HG03342 (cell line): Measurements from ENCODE around the gene LMNTD2.
A peak's percentile ranks its signal among the peaks of the same experiment; 100 is the strongest.

Experiments
- ATAC-seq: cut with Tn5 transposase; IDR thresholded peaks from one replicate; pipeline ENCODE4 v1.9.1; 2021; ENCODE audit warnings: mild to moderate bottlenecking, moderate library complexity; ENCODE audit not compliant: unreplicated experiment

Gene LMNTD2

GRCh38 chr11:554428-555226 lies 5.9 kb downstream of the LMNTD2 start:
- ATAC-seq: no peak

- no peak for ATAC-seq
Measured at GRCh38 chr11:553988-554340, 6.6 kb downstream of the LMNTD2 start.

GRCh38 chr11:553083-553987 lies 7.2 kb downstream of the LMNTD2 start:
- no peak for ATAC-seq

- ATAC-seq: no peak
Measured at GRCh38 chr11:551596-551995, 8.9 kb downstream of the LMNTD2 start.

GRCh38 chr11:551131-551530 lies 9.4 kb downstream of the LMNTD2 start:
- ATAC-seq: no peak

- ATAC-seq: no peak
Measured at GRCh38 chr11:550746-551085, 9.8 kb downstream of the LMNTD2 start.

- no peak for ATAC-seq
Measured at GRCh38 chr11:550021-550745, 10.4 kb downstream of the LMNTD2 start.

GRCh38 chr11:548700-549603 lies 11.6 kb downstream of the LMNTD2 start:
- no peak for ATAC-seq

- no peak for ATAC-seq
Measured at GRCh38 chr11:545171-545570, 15.4 kb downstream of the LMNTD2 start.

- no peak for ATAC-seq
Measured at GRCh38 chr11:544817-545166, 15.7 kb downstream of the LMNTD2 start.

- ATAC-seq: no peak
Measured at GRCh38 chr11:541433-541885, 19.1 kb downstream of the LMNTD2 start.

GRCh38 chr11:540583-541432 lies 19.7 kb downstream of the LMNTD2 start:
- no peak for ATAC-seq

- no peak for ATAC-seq
Measured at GRCh38 chr11:539971-540481, 20.5 kb downstream of the LMNTD2 start.

- ATAC-seq: no peak
Measured at GRCh38 chr11:538431-539051, 22.0 kb downstream of the LMNTD2 start.

GRCh38 chr11:537622-538430 lies 22.7 kb downstream of the LMNTD2 start:
- no peak for ATAC-seq

- peak; percentile 45 for ATAC-seq
Measured at GRCh38 chr11:536841-537621, 23.5 kb downstream of the LMNTD2 start, which contains the start of gene LRRC56. Gene LRRC56, plus strand, starts transcription at chr11:537527. Its CDS starts 3,158 bp downstream, at chr11:540685.
